NCI-H2029 (cell line): ENCODE data around the gene NKX2-3.

Experiments used
- DNase-seq: peaks from one replicate; lab custom pipeline; 2025; lab: John Stamatoyannopoulos, UW

Gene NKX2-3

DNA sequence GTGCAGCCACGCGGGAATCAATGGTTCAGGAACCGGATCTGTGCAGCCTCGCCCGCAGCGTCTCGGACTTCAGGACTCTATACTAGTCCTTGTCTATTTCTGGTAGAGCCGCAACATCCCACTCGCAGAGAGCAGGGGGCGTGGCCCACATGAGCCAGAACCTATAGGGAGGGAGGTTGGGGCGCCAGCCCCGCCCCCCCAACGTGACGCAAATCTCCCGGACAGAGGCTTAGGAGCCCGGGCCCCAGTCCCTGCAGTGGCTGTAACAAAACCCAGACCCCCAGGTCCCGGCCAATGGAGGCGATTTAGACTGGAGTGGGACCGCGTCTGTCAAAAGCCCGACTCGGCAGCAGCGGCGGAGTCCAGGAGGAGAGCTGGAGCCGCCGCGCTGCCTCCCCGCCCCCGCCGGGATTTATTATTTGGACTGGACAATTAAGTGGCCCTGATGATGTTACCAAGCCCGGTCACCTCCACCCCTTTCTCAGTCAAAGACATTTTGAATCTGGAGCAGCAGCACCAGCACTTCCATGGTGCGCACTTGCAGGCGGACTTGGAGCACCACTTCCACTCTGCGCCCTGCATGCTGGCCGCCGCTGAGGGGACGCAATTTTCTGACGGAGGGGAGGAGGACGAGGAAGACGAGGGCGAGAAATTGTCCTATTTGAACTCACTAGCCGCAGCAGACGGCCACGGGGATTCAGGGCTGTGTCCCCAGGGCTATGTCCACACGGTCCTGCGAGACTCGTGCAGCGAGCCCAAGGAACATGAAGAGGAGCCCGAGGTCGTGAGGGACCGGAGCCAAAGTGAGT is at the start of gene NKX2-3:
NKX2-3 (plus strand) TSS at position 256 of the 809 bp plus-strand sequence; CDS start at position 446, 190 bp downstream.
- peak; percentile 25 for DNase-seq

DNA sequence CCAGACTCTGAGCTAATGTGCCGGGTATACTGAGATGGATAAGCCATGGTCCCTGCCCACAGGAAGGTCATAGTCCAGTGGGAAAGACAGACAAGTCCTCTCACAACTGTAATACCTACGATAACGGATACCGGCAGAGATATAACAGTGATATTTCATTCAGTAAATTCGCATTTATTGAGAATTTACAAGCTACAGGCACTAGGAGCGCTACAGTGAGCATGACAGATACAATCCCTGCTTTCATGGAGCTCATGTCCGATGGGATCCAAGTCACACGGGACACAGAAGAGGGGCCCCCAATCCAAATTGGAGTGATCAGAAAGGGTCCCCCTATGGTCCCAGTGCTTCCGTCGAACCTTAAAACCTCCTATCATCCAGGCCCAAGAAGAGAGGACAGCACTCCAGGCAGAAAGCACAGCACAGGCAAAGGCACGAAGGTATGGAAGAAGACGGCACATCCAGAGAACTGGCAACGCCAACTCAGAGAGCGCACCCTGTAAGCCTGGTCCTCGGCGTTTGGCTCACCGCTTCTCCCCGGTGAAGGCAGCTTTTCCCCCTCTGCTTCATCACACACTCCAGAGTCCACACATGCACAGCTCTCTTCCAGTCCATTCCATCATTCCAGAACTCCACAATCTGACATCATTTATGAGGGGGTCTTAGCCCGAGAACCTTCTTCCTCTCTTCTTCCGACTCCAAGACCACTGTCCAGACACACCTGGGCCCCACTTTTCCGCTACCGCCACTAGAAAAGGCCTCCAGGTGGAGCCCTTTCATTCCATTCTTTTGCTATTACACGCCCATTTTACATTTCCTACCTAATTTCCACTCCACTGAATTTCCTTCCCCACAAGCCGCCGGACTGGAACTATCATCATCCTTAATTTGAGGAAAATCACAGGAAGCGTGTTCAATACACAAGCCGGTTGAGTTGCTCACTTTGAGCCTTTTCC is 47.8 kb upstream of the NKX2-3 start:
- DNase-seq = no peak

DNA sequence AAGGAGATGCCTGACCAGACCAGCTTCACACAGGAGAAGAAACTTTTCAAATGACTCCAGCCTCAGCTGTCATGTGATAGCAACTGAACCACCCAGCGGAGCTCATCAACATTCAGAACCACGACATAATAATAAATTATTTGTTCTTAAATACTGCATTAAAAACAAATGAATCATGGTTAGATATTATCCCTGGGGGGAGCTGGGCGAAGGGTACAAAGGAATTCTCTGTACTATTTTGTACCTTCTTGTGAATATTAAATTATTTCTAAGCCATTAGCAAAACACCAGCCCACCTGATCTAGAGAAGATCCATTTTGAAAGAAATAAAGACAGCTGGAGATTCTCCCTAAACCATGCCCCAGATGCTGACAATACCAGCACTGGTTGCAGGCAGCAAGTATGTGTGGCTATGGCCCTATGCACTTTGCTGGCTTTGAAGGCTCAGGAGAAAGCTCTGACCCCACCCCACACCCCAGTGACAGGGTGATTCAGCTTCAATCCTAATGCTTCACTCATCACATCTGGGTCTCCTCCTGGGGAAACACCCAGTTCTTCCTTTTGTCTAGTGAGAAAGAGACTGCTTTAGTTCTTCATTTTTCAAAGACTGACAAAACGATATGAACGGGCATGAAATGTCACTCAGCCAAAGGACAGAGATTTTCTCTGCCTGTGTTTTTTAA is 45.5 kb upstream of the NKX2-3 start:
- DNase-seq = no peak

DNA sequence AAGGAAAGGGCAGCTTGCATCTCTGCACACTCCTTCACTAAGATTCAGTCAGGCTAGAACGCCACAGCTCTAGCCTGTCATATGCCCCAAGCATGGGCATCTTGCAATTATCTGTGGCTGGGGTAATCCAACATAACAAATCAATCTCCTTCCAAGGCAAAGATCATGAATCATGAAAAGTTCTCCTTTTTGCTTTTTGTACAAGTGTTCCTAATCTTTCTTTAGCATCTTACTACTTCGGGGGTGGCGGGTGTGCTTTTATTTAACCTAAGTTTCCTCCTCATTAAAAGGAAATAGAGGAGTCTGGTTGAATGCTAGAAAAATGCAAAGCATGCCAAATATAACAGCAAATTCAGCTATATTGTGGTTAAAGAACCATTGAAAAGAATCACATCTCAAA is 43.5 kb upstream of the NKX2-3 start:
- no peak for DNase-seq

DNA sequence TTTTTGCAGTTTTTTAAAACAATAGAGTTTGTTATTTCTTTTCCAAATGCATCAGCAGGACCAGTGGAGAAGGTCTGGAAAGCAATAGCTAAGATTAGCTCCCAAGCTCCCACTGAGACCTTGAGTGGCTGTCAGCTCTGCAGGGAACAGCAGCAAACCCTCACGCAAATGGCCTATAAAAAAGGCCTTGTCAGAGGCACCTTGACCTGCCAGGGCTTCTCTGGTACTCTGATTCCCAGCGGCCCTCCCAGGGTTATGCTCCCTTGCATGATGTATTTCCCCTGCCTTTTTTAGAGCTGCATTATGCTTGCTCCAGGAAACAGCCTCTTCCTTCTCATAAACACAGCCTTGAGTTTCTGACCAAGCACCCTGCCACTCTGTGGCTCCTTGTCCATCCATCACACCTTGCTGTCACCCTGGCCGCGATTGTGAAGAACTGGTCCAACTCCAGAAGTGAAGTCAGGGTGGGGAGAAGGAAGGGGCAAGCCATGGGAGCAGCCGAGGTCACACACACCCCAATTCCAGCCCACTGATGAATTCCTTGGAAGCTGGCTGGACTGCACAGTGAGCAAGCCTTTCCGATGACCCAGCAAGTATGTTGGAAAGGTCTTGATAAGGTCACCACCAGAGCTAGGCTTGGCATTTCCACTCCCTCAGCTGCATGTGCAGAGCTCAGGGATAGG is 35.3 kb upstream of the NKX2-3 start:
- DNase-seq = no peak

DNA sequence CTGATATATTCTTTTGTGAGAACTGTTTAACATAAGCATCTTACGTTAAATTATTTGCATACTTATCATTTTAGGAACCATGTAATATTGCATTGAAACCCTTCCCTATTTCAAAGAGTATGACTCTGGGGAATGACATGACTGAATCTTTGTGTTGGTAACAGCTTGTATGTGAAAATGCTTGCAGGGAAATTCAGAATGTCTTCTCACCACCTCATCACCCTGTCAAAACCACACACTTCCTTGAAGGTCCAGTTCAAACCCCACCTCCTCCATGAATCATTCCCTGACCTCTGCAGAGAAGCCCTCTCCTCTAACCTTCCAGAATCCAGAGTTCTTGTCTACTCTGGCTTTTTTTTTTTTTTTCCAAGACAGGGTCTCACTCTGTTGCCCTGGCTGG is 26.3 kb upstream of the NKX2-3 start:
- DNase-seq = no peak

DNA sequence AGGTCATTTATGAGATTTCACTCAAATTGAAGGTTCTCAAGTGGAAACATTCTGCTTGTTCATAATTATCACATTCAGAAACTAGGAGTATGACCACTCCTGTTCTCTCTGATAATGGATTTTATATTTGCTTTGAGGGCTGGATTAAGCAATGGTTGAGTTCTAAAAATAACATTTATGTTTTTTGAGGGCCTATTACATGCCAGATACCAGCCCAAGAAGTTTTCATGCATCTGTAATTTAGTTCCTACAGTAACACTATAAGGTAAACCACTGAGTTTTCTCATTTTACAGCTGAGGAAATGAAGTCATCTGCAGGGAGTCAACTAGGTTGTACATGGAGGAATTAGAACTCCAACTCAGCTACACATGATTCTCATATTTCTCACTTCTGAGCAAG is 25.5 kb upstream of the NKX2-3 start:
- DNase-seq = no peak

DNA sequence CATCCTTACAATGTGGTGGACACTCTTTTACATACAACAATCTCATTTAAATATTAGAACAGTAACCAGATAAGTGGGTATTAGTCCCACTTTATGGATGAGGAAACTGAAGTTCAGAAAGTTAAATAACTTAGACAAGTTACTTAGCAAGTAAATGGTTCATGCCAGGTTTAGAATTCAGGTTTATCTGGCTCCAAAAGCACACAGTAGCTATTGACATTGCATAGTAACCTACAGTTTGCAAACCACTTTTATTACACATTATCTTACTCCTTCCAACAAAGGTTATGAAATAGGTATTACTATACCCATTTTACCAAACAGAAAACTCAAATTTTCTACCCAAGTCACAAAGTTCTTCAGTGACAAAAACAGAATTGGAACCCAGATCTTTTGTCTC is 19.7 kb upstream of the NKX2-3 start:
- no peak for DNase-seq

DNA sequence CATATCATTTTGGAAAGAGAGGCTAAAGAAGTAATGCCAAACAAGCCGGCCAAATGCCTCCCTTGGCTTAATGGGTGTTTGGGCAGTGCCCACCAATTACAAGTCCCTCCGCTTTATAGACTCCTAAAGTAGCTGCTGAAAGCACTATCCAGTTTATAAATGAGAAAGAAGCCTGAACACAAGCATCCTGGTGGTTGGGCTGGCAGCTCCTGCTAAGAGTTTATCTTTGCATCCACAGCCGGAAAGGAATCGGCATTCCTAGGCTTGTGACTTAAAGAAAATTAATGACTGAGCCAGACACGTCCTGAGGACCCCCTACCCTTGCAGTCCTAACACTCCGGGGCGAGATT is 13.1 kb upstream of the NKX2-3 start:
- DNase-seq = no peak

DNA sequence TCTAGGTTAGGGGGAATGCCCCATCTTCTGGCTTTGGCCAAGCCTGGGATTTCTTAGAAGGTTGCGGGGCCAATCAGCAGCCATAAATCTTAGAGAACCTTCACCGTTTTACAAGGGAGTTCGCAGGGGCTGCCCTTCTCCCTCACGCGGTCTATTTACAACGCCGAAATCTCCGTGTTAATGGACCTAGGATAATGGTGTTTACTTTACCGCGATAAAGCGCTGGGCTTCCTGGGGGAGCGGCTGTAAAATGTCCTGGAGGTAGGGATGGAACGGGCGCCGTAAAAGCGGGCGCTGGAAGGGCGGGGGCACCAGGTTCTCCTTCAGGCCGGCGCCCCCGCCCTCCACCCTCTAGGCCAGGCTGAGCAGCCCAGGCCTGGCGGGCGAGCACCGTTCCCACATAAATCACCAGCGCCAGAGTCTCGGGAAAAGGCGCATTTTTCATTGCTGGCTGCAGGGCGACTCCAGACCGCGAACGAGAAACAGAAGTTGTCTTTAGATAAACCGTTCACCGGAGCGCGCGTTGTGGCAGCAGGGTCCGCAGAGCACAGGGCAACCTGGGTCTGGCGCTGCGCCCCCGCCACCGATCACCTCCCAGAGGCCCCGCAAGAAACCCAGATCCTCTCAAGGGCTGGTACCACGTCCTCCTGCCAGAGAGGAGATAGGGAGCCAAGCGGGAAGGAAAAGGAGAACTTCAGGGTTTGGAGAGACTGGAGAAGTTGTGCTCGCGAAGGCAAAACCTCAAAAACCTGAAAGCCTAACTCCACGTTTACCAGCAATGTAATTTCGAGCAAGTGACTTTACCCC is 12.5 kb upstream of the NKX2-3 start:
- no peak for DNase-seq

DNA sequence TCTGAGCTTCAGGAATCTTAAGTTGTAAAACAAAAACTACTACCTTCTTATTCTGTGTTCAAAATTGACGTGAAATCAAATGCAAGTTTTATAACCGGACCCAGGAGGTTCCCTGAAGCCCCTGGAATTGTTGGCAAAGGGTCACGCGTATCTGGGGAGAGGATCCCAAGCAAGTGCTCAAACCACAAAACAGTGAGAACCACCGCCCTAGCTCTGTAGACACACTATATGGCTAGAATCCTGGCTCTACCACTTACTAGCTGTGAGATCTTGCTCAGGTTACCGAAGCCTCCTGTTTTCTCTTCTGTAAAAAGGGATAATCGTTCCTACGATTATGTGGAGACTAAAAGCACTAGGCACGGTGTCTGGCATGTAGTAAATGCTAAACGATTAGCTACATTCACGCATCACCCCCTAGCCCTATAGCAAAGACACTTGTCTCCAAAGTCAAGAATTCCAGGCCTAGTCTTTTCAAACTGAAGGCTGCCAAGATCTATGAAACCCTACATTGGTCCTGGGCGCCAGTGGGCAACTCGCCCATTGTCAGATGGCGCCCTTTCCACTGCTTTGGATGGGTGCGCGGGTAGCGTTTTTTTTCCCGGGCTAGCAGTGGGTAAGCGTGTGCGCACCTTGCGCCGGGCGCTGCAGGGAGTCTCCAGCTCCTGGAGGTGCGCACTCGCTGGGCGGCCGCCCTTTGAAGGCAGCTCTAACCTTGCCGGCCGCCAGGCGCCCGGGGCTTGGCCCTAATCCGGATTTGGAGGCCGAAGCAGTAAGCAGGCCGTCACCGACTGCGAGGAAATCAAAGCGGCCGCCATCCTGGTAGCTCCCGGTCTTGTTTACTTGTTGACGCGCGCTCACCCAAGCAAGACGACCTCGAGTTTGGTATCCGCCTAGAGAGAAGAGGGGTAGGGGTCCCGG is 11.6 kb upstream of the NKX2-3 start:
- DNase-seq = no peak

DNA sequence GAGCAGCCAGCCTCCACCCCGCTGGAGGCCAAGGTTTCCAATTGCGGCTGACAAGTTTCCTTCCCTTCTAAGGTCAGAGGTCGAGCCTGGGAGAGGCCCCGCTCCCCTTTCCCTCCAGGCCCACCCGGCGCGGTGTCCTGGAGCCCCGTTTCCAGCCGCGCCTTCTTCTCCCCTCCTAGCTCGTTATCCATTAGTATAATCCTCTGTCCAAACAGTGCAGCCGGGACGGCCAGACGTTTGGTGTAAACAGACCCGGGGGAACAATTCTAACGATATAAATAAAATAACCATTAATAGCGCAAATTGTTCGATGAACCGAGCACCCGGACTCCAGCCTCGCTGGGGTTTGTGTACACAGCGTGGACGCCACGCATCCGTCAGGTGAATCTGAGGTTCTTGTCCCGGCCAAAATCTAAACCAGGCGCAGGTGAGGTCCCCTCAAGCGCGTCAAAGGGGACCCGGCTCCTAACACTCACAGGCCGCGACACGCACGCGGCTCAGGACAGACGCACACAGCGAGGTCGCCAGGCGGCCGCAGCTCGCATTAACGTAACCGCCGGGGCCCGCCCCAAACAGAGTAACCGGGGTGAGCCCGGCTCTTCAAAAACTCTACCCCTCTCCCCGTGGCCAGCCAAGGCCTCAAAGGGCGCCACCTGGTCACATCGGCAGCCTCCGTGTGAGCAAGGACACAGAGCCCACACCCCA is 10.8 kb upstream of the NKX2-3 start:
- no peak for DNase-seq

DNA sequence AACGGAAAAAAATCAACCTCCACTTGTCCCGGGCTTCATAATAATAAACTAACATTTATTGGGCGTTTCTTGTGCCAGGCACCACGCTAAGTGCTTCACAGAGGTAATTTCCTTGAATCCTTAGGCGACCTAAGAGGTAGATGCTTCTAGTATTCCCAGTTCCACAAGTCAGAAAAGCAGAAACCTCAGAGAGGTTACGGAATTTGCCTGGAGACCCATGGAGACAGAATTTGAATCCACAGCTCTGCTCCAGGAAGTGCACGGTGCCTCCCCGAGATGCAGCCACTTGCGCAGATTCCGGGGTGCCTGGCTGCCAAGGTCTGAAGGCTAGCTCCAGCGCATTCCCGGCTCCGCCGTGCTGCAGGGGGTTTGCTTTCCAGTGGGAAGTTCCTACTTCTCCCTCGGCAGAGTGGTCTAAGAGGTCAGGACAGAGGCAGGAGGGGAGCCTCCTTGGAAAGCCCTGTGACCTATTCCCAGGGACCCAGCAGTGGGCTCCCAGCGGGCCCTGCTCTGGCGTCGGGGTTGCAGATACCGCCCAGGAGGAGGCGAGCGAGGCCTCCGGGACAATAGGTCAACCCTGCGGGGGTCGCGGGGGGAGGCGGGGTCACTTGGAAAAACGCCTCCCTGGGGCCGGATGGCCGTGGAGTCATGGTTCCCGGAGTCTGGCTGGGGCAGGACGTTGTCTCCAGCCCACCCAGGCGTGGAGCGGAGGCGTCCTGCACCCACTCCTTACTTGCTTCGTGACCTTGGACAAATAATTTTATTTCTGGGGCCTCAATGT is 10.1 kb upstream of the NKX2-3 start:
- no peak for DNase-seq

DNA sequence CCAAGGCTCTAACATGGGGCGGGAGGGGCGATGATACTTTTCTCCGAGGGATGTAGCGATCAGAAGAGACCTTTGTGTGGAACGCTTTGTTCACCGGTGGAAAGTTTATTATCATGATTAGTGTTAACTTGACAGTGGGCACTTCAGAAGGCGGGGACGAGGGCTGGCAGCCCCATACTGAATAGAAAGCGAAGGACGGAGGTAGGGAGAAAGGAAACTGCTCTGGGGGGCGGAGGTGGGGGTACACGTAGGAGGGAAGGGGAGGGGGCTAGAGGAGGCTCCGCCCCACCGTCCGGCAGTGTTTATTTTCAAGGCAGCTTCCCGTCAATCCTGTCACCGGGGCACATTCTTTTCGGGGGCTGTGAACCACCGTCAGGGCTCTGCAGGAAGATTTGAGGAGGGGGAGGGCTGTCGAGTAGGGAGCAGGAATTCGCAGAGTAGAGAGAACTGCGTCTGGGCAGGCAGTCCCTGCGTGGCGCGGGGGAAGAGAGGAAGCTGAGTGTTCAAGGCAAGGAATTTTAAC is 9.4 kb upstream of the NKX2-3 start:
- DNase-seq = no peak

DNA sequence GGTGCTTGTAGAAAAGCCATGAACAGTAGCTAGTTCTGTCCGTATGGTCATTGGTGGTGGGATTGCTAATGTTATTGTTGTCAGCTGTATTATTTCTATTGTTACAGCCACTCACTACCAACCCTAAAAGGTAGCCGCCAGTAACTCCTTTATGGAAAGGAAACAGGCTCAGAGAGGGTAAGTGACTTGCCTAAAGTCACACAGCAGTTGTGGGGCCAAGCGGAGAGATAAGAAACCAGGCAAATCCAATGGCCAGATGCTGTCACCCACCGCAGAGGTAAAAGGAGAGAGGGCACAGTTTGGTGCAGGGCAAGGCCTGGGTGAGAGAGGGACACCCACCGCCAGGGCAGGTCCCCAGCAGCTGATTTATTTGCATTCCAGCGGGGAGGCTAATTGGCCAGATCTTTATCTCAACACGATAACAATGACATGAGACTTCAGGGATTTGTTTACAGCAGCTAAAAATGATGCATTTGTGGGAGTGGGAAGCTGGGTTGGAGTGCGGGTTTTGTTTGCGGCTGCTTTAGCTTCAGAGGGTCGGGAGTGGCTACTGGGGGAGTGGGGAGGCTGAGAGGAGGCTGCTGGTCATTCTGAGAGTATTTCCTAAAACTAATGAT is 8.6 kb upstream of the NKX2-3 start:
- no peak for DNase-seq

DNA sequence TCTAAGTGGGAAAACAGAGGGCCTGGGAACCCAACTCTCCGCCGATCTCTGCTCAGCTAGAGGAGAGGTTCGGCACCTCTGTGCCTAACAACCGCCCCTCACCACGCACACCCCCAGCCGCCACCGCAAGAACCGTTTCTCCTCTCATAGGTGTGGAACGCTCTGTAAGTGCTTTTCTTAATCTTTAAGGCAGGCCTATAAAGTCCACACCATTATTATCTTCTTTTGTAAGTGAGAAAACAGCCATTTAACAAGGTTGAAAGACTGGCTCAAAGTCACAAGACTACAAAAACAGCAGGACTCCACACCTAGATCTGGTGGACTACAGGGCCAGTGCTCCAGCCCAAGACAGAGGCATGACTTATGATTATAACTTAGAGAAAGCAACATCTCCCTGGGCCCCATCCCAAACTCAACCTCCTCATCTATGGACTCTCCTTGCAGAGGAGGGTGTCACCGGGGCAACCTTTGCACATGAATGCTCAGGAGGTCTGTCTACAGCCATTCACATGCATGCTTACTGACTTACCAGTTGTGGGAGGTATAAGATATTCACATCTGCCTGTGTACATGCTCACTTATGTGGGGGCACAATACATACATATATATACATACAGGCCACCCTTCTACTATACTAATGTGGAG is 7.9 kb upstream of the NKX2-3 start:
- DNase-seq = no peak

DNA sequence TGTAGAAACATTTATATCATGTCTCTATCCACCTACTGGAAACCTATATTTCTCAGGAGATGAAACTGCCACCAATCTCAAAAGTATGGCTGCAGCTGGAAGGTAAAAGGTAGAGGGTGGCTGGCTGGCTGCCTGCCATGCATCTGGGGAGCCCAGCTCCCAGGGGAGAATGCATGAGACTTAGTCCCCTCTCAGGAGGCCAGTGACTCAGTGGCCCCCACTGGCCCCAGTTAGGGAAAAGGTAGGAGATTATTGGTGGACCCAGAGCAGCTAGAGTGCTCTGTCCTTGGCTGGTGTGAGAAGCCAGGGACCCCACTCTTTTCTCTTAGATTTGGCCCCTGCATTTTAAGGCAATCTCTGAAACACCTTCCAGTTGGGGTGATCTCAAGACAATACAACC is 6.8 kb upstream of the NKX2-3 start:
- DNase-seq = no peak
